Measurements from ENCODE around the gene L3MBTL4.

Gene L3MBTL4

DNA sequence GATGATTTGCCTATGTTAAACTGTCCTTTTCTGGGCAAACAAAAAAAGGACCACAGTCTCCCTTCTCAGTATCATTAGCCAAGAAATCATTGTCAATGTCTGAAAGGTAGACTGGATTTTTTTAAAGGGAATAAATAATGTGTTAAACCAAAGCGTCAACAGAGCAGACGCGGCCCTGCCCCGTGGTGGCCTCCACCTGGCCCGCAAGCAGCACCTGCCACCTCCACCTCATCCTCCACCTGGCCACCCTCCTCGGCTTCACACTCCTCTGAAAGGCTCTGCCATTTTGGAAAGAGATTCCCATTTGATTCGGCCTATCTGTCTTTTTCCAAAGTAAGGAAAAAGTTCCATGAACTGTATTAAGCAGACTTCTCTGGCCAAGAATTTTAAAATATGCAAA is 451.4 kb downstream of the L3MBTL4 start:
- Histone ChIP-seq H3K4me1 (no peaks in the 10 kb centered on the region), H3K4me3 (ENCODE audit: low read depth, low read length) (no peak overlapping the region), H3K27me3 (no peaks in the 10 kb centered on the region), H3K36me3 (no peaks in the 10 kb centered on the region), H3K9me3 (no peaks in the 10 kb centered on the region)
- TF ChIP-seq, protein P1, sequence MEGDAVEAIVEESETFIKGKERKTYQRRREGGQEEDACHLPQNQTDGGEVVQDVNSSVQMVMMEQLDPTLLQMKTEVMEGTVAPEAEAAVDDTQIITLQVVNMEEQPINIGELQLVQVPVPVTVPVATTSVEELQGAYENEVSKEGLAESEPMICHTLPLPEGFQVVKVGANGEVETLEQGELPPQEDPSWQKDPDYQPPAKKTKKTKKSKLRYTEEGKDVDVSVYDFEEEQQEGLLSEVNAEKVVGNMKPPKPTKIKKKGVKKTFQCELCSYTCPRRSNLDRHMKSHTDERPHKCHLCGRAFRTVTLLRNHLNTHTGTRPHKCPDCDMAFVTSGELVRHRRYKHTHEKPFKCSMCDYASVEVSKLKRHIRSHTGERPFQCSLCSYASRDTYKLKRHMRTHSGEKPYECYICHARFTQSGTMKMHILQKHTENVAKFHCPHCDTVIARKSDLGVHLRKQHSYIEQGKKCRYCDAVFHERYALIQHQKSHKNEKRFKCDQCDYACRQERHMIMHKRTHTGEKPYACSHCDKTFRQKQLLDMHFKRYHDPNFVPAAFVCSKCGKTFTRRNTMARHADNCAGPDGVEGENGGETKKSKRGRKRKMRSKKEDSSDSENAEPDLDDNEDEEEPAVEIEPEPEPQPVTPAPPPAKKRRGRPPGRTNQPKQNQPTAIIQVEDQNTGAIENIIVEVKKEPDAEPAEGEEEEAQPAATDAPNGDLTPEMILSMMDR (IDR thresholded peaks at IDR 0.05; ENCODE audit: low read depth, low read length): no peak
- DNase-seq: no peak

DNA sequence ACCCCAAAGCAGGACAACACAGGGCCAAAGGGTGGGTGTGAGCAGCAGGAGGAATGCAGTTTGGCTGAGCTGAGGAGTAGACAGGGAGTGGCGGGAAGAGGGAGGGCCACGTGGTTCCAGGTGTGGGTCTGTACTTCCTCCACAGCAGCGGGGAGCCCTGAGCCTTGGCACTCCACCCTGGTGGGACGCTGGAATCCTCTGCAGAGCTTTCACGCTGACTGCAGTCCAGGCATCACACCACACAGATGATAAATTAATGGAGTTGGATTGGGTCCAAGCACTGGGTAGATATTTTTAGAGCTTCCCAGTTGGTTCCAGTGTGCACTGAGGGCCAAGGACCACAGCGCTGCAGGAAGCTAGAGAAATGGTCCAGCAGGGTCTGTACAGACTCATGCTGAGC is 452.3 kb downstream of the L3MBTL4 start:
- no peaks in the 10 kb centered on the region for H3K9me3 ChIP-seq
- DNase-seq: no peak
- no peaks in the 10 kb centered on the region for H3K4me1 ChIP-seq
- H3K4me3 ChIP-seq (ENCODE audit: low read depth, low read length): no peak overlapping the region
- TF ChIP-seq, protein P1 (IDR thresholded peaks at IDR 0.05; ENCODE audit: low read depth, low read length): no peak
- H3K27me3 ChIP-seq: no peaks in the 10 kb centered on the region
- no peaks in the 10 kb centered on the region for H3K36me3 ChIP-seq

DNA sequence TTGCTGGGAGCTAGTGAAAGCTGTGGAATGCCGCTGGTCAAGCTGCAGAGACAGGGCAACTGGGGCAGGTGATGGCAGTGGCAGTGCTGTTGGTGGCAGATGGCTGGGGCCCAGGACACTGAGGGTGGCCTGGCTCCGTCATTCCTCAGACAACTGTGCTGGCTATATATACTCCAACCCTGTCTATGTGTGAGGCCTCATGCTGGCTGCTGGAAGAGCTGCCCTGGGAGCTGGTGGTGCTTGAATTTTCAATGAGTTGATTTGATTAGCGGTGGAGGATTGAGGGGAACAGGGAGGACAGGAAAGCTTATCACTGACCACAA is 452.9 kb downstream of the L3MBTL4 start:
- H3K4me1 ChIP-seq: no peaks in the 10 kb centered on the region
- H3K36me3 ChIP-seq: no peaks in the 10 kb centered on the region
- no peaks in the 10 kb centered on the region for H3K27me3 ChIP-seq
- no peak overlapping the region for H3K4me3 ChIP-seq (ENCODE audit: low read depth, low read length)
- no peaks in the 10 kb centered on the region for H3K9me3 ChIP-seq
- TF ChIP-seq, protein P1 (IDR thresholded peaks at IDR 0.05; ENCODE audit: low read depth, low read length): no peak
- no peak for DNase-seq

DNA sequence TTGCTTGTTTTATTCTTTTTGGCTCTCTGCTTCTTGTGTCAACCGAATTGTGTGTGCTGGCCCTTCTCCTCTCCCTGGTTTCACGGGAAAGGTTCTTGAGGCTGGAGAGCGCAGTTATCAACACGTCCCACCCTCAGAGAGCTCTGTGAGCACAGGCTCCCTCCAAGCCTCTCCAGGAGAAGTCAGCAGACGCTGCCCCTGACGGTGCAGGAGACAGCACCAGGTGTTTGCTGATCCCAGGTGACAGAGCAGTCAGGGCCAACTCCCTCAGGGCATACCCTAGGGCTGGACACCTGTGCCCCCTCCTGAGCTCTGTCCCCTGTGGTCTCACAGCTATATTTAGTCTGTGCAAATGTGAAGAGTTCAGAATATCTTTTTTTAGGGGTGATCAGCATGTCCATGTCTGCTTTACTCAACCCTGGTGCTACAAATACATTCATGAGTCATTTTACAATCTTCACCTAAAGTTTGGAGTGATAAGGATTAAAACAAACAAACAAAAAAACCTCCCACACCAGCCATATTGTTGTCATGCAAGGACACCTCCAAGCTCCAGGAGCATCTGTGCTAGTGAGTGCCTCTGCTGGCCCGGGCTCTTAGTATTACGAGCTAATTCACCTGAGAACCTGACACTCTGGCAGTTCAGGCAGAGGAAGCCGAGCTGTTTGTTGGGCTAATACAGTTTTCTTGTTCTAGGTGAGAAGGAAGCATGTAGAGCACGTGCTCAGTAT is 453.4 kb downstream of the L3MBTL4 start:
- Histone ChIP-seq H3K4me3 (ENCODE audit: low read depth, low read length) (no peak overlapping the region), H3K27me3 (no peaks in the 10 kb centered on the region), H3K9me3 (no peaks in the 10 kb centered on the region), H3K4me1 (no peaks in the 10 kb centered on the region), H3K36me3 (no peaks in the 10 kb centered on the region)
- no peak for DNase-seq
- TF ChIP-seq, protein P1 (IDR thresholded peaks at IDR 0.05; ENCODE audit: low read depth, low read length): no peak

DNA sequence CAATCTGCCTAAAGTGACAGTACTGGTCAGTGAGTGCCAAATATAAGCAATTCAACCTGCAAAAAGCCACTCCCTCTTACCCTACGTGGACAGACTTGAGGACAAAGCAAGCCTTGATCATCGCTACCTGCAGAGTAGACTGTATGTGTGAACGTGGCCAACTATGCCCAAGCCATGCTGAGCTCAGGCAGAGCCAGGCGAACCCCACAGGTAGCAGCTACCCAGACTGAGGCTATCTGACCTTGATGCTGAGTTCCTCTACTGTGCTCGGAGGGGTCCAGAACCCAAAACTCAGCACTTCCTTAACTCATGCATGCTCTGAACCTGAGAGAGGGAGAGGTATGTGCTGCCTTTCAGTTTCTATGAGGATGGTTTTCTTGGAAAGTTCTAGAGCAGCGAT is 455.9 kb downstream of the L3MBTL4 start:
- Histone ChIP-seq H3K4me3 (ENCODE audit: low read depth, low read length) (no peak overlapping the region), H3K9me3 (no peaks in the 10 kb centered on the region), H3K27me3 (no peaks in the 10 kb centered on the region), H3K4me1 (no peaks in the 10 kb centered on the region), H3K36me3 (no peaks in the 10 kb centered on the region)
- TF ChIP-seq, protein P1 (IDR thresholded peaks at IDR 0.05; ENCODE audit: low read depth, low read length): no peak
- no peak for DNase-seq

DNA sequence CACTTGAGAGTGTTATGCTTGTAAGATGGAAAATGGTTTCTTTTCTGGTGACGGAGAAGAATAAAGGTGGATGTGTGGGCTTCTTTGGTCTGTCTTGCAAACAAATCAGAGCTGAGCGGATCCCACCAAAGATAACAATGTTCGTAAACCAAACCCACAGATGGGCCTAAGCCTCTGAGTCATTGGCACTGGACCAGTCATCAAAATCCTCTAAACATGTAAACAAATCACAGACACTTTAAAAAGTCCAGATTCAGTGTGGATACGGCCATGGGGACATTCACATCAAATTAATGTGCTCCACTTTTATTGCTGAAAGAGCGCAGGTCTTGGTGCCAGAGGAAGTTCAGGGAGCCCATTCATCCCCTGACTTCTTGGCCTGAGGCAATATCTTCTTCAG is 458.9 kb downstream of the L3MBTL4 start:
- Histone ChIP-seq H3K27me3 (no peaks in the 10 kb centered on the region), H3K36me3 (no peaks in the 10 kb centered on the region), H3K4me1 (no peaks in the 10 kb centered on the region), H3K4me3 (ENCODE audit: low read depth, low read length) (no peak overlapping the region), H3K9me3 (no peaks in the 10 kb centered on the region)
- DNase-seq: no peak
- TF ChIP-seq, protein P1 (IDR thresholded peaks at IDR 0.05; ENCODE audit: low read depth, low read length): no peak
